HG03064 (cell line): ENCODE data around the gene MED29.

Experiments
- ATAC-seq: cut with Tn5 transposase; IDR thresholded peaks from one replicate; pipeline ENCODE4 v1.9.1; 2021; ENCODE audit warnings: low read depth; ENCODE audit not compliant: unreplicated experiment

The MED29 gene

GRCh38 chr19:39390751-39391437 lies at the start of gene MED29, which contains the start of gene PAF1:
Gene MED29, plus strand, starts transcription at chr19:39391378. Its CDS starts 45 bp downstream, at chr19:39391423.
Gene PAF1, minus strand, starts transcription at chr19:39391106. Its CDS starts 242 bp downstream, at chr19:39390864.
- ATAC-seq = peak; percentile 81

GRCh38 chr19:39341719-39342604 lies 49.2 kb upstream of the MED29 start, which contains the start of gene SAMD4B:
Gene SAMD4B, plus strand, starts transcription at chr19:39342421. Its CDS starts 14,473 bp downstream, at chr19:39356894.
- peak; percentile 81 for ATAC-seq

GRCh38 chr19:39342647-39343305 lies 48.4 kb upstream of the MED29 start:
- ATAC-seq = peak; percentile 5

GRCh38 chr19:39345956-39346355 lies 45.2 kb upstream of the MED29 start:
- ATAC-seq = no peak

GRCh38 chr19:39347332-39348164 lies 43.6 kb upstream of the MED29 start:
- no peak for ATAC-seq

- no peak for ATAC-seq
Measured at GRCh38 chr19:39349326-39349725, 41.9 kb upstream of the MED29 start.

- ATAC-seq = no peak
Measured at GRCh38 chr19:39350156-39350555, 41.0 kb upstream of the MED29 start.

- no peak for ATAC-seq
Measured at GRCh38 chr19:39351537-39352064, 39.6 kb upstream of the MED29 start.

GRCh38 chr19:39352381-39353255 lies 38.6 kb upstream of the MED29 start:
- no peak for ATAC-seq

- ATAC-seq = no peak
Measured at GRCh38 chr19:39355253-39355652, 35.9 kb upstream of the MED29 start.

GRCh38 chr19:39356073-39356472 lies 35.1 kb upstream of the MED29 start:
- no peak for ATAC-seq

GRCh38 chr19:39356647-39357046 lies 34.5 kb upstream of the MED29 start:
- no peak for ATAC-seq

GRCh38 chr19:39359026-39359425 lies 32.2 kb upstream of the MED29 start:
- ATAC-seq = no peak

- ATAC-seq = no peak
Measured at GRCh38 chr19:39360599-39360998, 30.6 kb upstream of the MED29 start.

GRCh38 chr19:39362682-39363657 lies 28.2 kb upstream of the MED29 start:
- ATAC-seq = no peak

- ATAC-seq = no peak
Measured at GRCh38 chr19:39363901-39364457, 27.2 kb upstream of the MED29 start.

- no peak for ATAC-seq
Measured at GRCh38 chr19:39365531-39365930, 25.6 kb upstream of the MED29 start.
